NCI-H2029 treated with DMSO at 0.1 percent for 48 hours (cell line): ENCODE data around the gene ALPK3.

Experiments used
- DNase-seq: peaks from one replicate; lab custom pipeline; 2025; lab: John Stamatoyannopoulos, UW

ALPK3 gene

GRCh38 chr15:84823282-84823878, 6.2 kb downstream of the ALPK3 start:
- no peak for DNase-seq

GRCh38 chr15:84824260-84825007, 7.3 kb downstream of the ALPK3 start:
- no peak for DNase-seq

GRCh38 chr15:84826369-84826823, 9.2 kb downstream of the ALPK3 start:
- DNase-seq, result no peak

- no peak for DNase-seq
Measured at GRCh38 chr15:84827246-84827645, 10.1 kb downstream of the ALPK3 start.

- no peak for DNase-seq
Measured at GRCh38 chr15:84828086-84828908, 11.1 kb downstream of the ALPK3 start.

- no peak for DNase-seq
Measured at GRCh38 chr15:84829428-84829827, 12.3 kb downstream of the ALPK3 start.

- DNase-seq, result no peak
Measured at GRCh38 chr15:84830036-84830435, 12.9 kb downstream of the ALPK3 start.

- no peak for DNase-seq
Measured at GRCh38 chr15:84831028-84831427, 13.9 kb downstream of the ALPK3 start.

GRCh38 chr15:84831613-84832012, 14.5 kb downstream of the ALPK3 start:
- no peak for DNase-seq

GRCh38 chr15:84832448-84833040, 15.4 kb downstream of the ALPK3 start:
- DNase-seq, result no peak

GRCh38 chr15:84833447-84834228, 16.5 kb downstream of the ALPK3 start:
- DNase-seq, result no peak

GRCh38 chr15:84834229-84834955, 17.2 kb downstream of the ALPK3 start:
- no peak for DNase-seq

GRCh38 chr15:84834969-84835368, 17.8 kb downstream of the ALPK3 start:
- DNase-seq, result no peak

GRCh38 chr15:84835661-84836337, 18.6 kb downstream of the ALPK3 start:
- no peak for DNase-seq

GRCh38 chr15:84836844-84837243, 19.7 kb downstream of the ALPK3 start:
- no peak for DNase-seq

- no peak for DNase-seq
Measured at GRCh38 chr15:84839714-84840113, 22.6 kb downstream of the ALPK3 start.

GRCh38 chr15:84840255-84840654, 23.1 kb downstream of the ALPK3 start:
- DNase-seq, result no peak

- no peak for DNase-seq
Measured at GRCh38 chr15:84840741-84841429, 23.7 kb downstream of the ALPK3 start.

GRCh38 chr15:84842781-84843180, 25.6 kb downstream of the ALPK3 start:
- DNase-seq, result no peak

GRCh38 chr15:84844964-84845363, 27.8 kb downstream of the ALPK3 start:
- no peak for DNase-seq
